Loucy (cell line): ENCODE results near the gene CSF3.

Experiments used
- H2AFZ ChIP-seq: fragments of 200-600 bp; sonication (generic); 2 replicates; pipeline ENCODE4 v1.6.0; 2016; ENCODE audit warnings: antibody characterized with exemption, mild to moderate bottlenecking, low read length, moderate library complexity
- H3F3A ChIP-seq: fragments of 200-600 bp; 2 replicates; pipeline ENCODE4 v1.6.0; 2016; ENCODE audit warnings: antibody characterized with exemption, low read depth, mild to moderate bottlenecking
- H3K27me3 ChIP-seq: fragments of 200-600 bp; sonication (generic); 2 replicates; pipeline ENCODE4 v1.6.1; 2014; ENCODE audit warnings: low read length, mild to moderate bottlenecking; ENCODE audit not compliant: insufficient read depth, poor library complexity, severe bottlenecking
- H3K36me3 ChIP-seq: fragments of 200-600 bp; sonication (generic); 2 replicates; pipeline ENCODE4 v1.6.1; 2016; ENCODE audit warnings: low read length; ENCODE audit not compliant: insufficient read depth
- H3K4me1 ChIP-seq: fragments of 200-600 bp; sonication (generic); 2 replicates; pipeline ENCODE4 v1.5.1; 2014; ENCODE audit warnings: low read length, mild to moderate bottlenecking; ENCODE audit not compliant: insufficient read depth, poor library complexity, severe bottlenecking
- H3K4me2 ChIP-seq: fragments of 200-600 bp; sonication (generic); 2 replicates; pipeline ENCODE4 v1.6.0; 2014; ENCODE audit warnings: antibody characterized with exemption, low read length, low read depth, mild to moderate bottlenecking; ENCODE audit not compliant: poor library complexity, severe bottlenecking
- H3K4me3 ChIP-seq: fragments of 200-600 bp; sonication (generic); 2 replicates; pipeline ENCODE4 v1.5.1; 2014; ENCODE audit warnings: low read length, mild to moderate bottlenecking, mixed read lengths; ENCODE audit not compliant: poor library complexity, severe bottlenecking
- H3K79me2 ChIP-seq: fragments of 200-600 bp; sonication (generic); 2 replicates; pipeline ENCODE4 v1.6.1; 2014; ENCODE audit warnings: low read length; ENCODE audit not compliant: insufficient read depth
- H3K9ac ChIP-seq: fragments of 200-600 bp; sonication (generic); 2 replicates; pipeline ENCODE4 v1.6.0; 2014; ENCODE audit warnings: mild to moderate bottlenecking, low read depth, low read length, moderate library complexity; ENCODE audit not compliant: poor library complexity, severe bottlenecking
- H3K9me2 ChIP-seq: fragments of 200-600 bp; sonication (generic); replicated peaks from 2 replicates; pipeline ENCODE4 v1.6.1; 2016; ENCODE audit warnings: low read depth, low read length, mixed read lengths
- H3K9me3 ChIP-seq: fragments of 200-600 bp; sonication (generic); 2 replicates; pipeline ENCODE4 v1.6.1; 2014; ENCODE audit warnings: mild to moderate bottlenecking, antibody characterized with exemption, low read length, low read depth; ENCODE audit not compliant: insufficient read depth
- H4K20me1 ChIP-seq: fragments of 200-600 bp; sonication (generic); 2 replicates; pipeline ENCODE4 v1.6.0; 2014; ENCODE audit warnings: antibody characterized with exemption, low read length, mild to moderate bottlenecking; ENCODE audit not compliant: insufficient read depth, poor library complexity, severe bottlenecking
- CTCF ChIP-seq: fragments of 200-600 bp; sonication (generic); conservative IDR thresholded peaks from 2 replicates; pipeline ENCODE4 v1.5.1; 2014; ENCODE audit warnings: mild to moderate bottlenecking, antibody characterized with exemption, low read length
- EZH2phosphoT487 ChIP-seq: fragments of 200-600 bp; IDR thresholded peaks from 2 replicates; pipeline ENCODE4 v1.6.1; 2018; ENCODE audit warnings: antibody characterized with exemption, mild to moderate bottlenecking, moderate library complexity, borderline replicate concordance

Gene CSF3

GRCh38 chr17:39972271-39972670, 43.0 kb upstream of the CSF3 start:
- Histone ChIP-seq H3K4me2 (no peak overlapping the region), H4K20me1 (no peaks in the 10 kb centered on the region), H3K79me2 (no peaks in the 10 kb centered on the region), H3K9me2 (no peaks in the 10 kb centered on the region), H3K36me3 (no peaks in the 10 kb centered on the region), H3K4me1 (no peaks in the 10 kb centered on the region), H3K9me3 (no peaks in the 10 kb centered on the region), H3K9ac (no peak overlapping the region), H2AFZ (no peak overlapping the region), H3F3A (no peaks in the 10 kb centered on the region), H3K27me3 (no peaks in the 10 kb centered on the region), H3K4me3 (no peak overlapping the region)
- no peak for TF ChIP-seq EZH2phosphoT487
- TF ChIP-seq CTCF = no peak

GRCh38 chr17:39973496-39973895, 41.7 kb upstream of the CSF3 start:
- Histone ChIP-seq H3K4me2 (no peak overlapping the region), H3K9me2 (no peaks in the 10 kb centered on the region), H3K79me2 (no peaks in the 10 kb centered on the region), H3K4me3 (no peak overlapping the region), H3K9ac (no peak overlapping the region), H2AFZ (no peak overlapping the region), H4K20me1 (no peaks in the 10 kb centered on the region), H3K27me3 (no peaks in the 10 kb centered on the region), H3K4me1 (no peaks in the 10 kb centered on the region), H3K9me3 (no peaks in the 10 kb centered on the region), H3K36me3 (no peaks in the 10 kb centered on the region), H3F3A (no peaks in the 10 kb centered on the region)
- TF ChIP-seq EZH2phosphoT487 (no peak), CTCF (no peak)

GRCh38 chr17:39974433-39974832, 40.8 kb upstream of the CSF3 start:
- no peak overlapping the region for H3K4me2 ChIP-seq
- H3F3A ChIP-seq = no peaks in the 10 kb centered on the region
- H3K9me3 ChIP-seq = no peaks in the 10 kb centered on the region
- no peak overlapping the region for H3K4me3 ChIP-seq
- no peak overlapping the region for H3K9ac ChIP-seq
- H2AFZ ChIP-seq = no peak overlapping the region
- H3K79me2 ChIP-seq = no peaks in the 10 kb centered on the region
- no peaks in the 10 kb centered on the region for H3K36me3 ChIP-seq
- no peaks in the 10 kb centered on the region for H4K20me1 ChIP-seq
- peaks cover 2% of the 10 kb centered on the region for H3K4me1 ChIP-seq
- no peaks in the 10 kb centered on the region for H3K9me2 ChIP-seq
- TF ChIP-seq EZH2phosphoT487 (no peak), CTCF (no peak)
- H3K27me3 ChIP-seq = no peaks in the 10 kb centered on the region
